ENCODE data around the gene DENND4B.

DNA sequence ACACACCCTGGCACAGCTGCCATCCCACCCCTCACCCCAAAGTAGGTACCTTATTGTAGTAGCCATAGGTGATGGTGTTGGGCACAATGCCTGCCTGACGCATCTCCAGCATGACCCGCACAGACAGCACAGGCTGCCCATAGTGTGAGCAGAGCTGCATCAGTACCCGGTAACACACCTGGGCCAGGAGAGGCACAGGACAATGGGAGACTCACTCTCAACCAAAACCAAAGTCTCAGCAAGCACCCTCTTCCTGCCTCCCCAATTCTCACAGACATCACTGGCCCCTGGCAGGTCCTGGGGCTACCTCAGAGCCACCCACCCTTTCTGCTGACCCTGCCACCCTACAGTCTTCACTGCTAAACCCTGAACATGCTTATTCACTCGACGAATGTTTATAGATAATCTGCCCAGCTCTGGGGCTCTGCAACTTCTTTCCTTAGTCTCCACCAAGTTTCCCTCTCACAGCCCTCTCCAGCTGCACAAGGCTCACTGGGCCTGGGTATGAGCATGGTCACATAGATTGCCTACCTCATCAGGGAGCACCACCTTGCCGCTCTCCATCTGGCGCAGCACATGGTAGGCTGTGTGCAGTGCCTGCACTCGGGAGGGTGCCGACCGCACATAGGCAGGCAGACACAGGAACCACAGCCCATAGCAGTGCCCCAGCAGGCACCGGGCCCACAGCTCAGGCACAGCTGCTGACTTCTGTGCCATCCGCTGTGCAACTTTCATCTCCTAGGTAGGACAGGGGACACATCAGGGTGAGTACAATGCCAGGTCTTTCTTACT lies 10.3 kb downstream of the DENND4B start:
- no peak for TF ChIP-seq HDGF (IDR thresholded peaks at IDR 0.05; ENCODE audit: borderline replicate concordance)
- no peak for TF ChIP-seq FOXM1 (IDR thresholded peaks at IDR 0.05; ENCODE audit: borderline replicate concordance)
- TF ChIP-seq SP1 (IDR thresholded peaks at IDR 0.05), result no peak
- no peak for TF ChIP-seq LEF1 (IDR thresholded peaks at IDR 0.05; ENCODE audit: borderline replicate concordance)
- no peak for TF ChIP-seq BHLHE40 (IDR thresholded peaks at IDR 0.05; ENCODE audit: borderline replicate concordance)
- no peak for TF ChIP-seq FOXA1 (IDR thresholded peaks at IDR 0.05)
- no peak for TF ChIP-seq ZNF384 (IDR thresholded peaks at IDR 0.05)
- TF ChIP-seq ELF4 (IDR thresholded peaks at IDR 0.05), result no peak
- no peak for TF ChIP-seq TARDBP (IDR thresholded peaks at IDR 0.05)
